ES-I3 (cell line): ENCODE measurements around the gene FAM171A1.
A peak's percentile ranks its signal among the peaks of the same experiment; 100 is the strongest.
"Not testable (repeated sequence)": the region's sequence is repeated elsewhere in the genome, so short reads cannot be mapped to it uniquely, and the experiment has no call there.

Source experiments
- H3K36me3 ChIP-seq: 2 replicates; pipeline ENCODE4 v1.6.1; 2013; ENCODE audit warnings: mild to moderate bottlenecking, low read length, control low read depth, moderate library complexity; ENCODE audit not compliant: insufficient read depth
- H3K4me1 ChIP-seq: 2 replicates; pipeline ENCODE4 v1.6.1; 2013; ENCODE audit warnings: mild to moderate bottlenecking, control low read depth, low read length; ENCODE audit not compliant: insufficient read depth
- H3K9ac ChIP-seq: 2 replicates; pipeline ENCODE4 v1.6.1; 2013; ENCODE audit warnings: low read depth, mild to moderate bottlenecking, low read length, moderate library complexity
- H3K9me3 ChIP-seq: 2 replicates; pipeline ENCODE4 v1.6.1; 2013; ENCODE audit warnings: mild to moderate bottlenecking, low read length, moderate library complexity; ENCODE audit not compliant: control insufficient read depth, insufficient read depth

The FAM171A1 gene

GRCh38 chr10:15388172-15388571, 17.1 kb upstream of the FAM171A1 start:
- not testable (repeated sequence) for H3K9ac ChIP-seq, H3K9me3 ChIP-seq, H3K36me3 ChIP-seq, H3K4me1 ChIP-seq

DNA sequence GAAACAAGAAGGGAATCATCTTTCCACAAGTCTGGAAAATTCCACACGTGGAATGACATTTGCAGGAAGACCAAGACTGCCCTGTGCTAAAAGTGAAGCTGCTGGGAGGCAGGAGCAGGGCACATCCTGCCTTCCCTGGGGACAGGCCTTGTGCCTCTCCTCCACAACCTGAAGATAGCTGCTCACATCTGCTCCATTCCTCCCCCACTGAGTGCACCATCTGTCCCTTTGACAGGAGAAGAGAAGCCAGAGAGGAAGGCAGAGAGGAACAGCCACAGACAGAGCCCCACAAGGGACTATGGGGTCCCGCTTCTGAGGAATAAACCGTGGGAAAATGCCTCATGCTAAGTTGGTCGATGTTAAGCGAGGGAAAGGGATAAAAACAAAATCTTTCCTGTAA, 15.9 kb upstream of the FAM171A1 start:
- Histone ChIP-seq H3K36me3 (no peaks in the 10 kb centered on the region), H3K4me1 (no peaks in the 10 kb centered on the region), H3K9ac (no peak overlapping the region), H3K9me3 (no peaks in the 10 kb centered on the region)

DNA sequence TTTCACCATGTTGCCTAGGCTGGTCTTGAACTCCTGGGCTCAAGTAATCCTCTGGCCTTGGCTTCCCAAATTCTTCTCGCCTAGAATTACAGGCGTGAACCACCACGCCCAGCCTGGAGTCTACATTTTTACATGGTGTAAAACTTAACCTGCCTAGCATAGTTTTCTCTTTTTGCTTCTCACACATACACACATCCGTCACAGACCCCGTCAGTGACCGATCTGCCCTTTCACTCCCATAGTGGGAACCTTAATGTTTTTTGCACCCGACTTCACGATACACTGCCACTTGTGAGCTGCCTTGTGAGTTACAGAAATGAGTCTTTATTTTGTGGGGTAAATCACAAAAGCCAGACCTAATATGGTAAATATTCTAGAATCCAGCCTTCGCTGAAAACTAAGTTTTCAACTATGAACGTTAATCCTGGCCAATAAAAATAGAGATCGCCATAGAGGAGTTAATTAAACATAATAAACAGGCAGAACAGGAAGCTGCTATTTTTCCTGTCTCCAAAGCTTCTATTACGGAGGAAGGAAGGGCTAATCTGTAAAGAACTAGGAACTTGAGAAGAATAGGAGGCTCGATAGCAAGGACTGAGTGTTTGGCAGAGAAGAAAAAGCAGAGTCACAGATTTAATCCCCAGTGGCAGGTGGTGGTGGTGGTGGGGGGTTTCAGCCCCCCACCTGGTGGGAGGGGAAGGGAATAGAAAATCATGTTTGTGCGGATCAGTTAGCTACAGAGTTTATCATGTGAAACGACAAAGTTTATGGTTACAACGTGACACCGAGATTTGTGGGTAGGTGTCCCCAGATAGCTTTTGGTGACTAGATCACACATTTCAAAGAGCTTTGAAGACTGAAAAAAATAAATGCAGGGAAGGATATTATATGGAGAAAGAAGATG, 14.7 kb upstream of the FAM171A1 start:
- Histone ChIP-seq H3K4me1 (no peaks in the 10 kb centered on the region), H3K9me3 (no peaks in the 10 kb centered on the region), H3K9ac (no peak overlapping the region), H3K36me3 (no peaks in the 10 kb centered on the region)

GRCh38 chr10:15381420-15381819, 10.3 kb upstream of the FAM171A1 start:
- Histone ChIP-seq H3K4me1 (peaks cover 6% of the 10 kb centered on the region; the same call in 1 of the 2 replicates), H3K9ac (no peak overlapping the region), H3K9me3 (no peaks in the 10 kb centered on the region), H3K36me3 (no peaks in the 10 kb centered on the region)

GRCh38 chr10:15379078-15379477, 8.0 kb upstream of the FAM171A1 start:
- no peak overlapping the region for H3K9ac ChIP-seq
- H3K4me1 ChIP-seq = peaks cover 13% of the 10 kb centered on the region; the same call in 1 of the 2 replicates
- H3K36me3 ChIP-seq = no peaks in the 10 kb centered on the region
- H3K9me3 ChIP-seq = no peaks in the 10 kb centered on the region

DNA sequence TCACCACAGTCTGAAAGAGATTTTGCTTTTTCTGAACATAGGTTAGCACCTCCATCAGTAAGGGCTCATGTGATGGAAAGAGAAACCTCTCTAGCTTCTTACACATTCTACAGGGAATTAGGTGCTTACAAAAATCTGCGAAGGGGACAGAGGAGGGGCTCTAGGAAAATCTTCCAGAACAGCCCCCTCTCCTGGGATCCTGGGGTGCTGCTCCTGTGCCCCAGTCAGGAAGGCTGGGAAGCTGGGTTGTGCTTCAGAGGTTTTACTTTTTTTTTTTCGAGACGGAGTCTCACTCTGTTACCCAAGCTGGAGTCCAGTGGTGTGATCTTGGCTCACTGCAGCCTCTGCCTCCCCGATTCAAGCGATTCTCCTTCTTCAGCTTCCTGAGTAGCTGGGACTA, 7.5 kb upstream of the FAM171A1 start:
- Histone ChIP-seq H3K4me1 (peaks cover 14% of the 10 kb centered on the region), H3K36me3 (no peaks in the 10 kb centered on the region), H3K9ac (no peak overlapping the region), H3K9me3 (no peaks in the 10 kb centered on the region)

DNA sequence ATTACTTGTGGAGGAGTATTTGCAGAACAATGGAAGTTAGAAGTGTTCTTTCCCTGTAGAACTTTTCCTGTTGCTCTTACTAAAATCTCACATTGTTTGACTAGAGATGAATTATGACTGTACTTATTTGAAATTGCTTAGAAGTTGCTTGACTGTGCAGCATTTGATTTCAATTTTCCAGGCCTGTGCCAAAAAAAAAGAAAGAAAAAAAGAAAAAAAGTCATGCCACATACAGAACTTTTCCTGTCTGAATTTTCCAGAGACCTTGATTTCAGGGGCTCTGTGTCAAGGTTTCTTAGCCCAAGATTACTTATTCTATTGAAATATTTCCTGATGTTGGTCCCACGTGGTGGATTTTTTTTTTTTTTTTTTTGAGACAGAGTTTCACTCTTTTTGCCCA, 3.5 kb upstream of the FAM171A1 start:
- H3K9ac ChIP-seq = no peak overlapping the region
- no peaks in the 10 kb centered on the region for H3K9me3 ChIP-seq

DNA sequence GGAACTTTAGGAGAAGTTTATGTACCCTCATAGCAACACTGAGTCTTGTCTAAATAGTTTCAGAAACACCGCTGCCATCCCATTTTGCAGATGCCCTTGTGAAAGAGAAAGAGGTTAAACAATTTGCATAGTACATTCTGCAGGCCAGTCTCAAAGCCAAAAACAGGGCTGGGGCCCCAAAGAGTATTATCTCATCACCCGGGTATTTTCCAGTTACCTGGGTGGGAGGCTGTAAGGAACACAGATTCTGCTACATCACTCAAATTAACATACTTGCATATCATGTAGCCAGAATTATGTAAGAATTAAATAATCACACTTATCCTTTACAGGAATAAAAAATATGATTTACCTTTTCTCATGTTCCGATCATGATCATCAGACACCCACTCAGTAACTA, 3.1 kb upstream of the FAM171A1 start:
- Histone ChIP-seq H3K36me3 (no peaks in the 10 kb centered on the region), H3K4me1 (peaks cover 14% of the 10 kb centered on the region), H3K9me3 (no peaks in the 10 kb centered on the region), H3K9ac (no peak overlapping the region)

More for the DNA sequence above, 3.5 kb upstream of the FAM171A1 start:
- H3K4me1 ChIP-seq = peaks cover 14% of the 10 kb centered on the region
- no peaks in the 10 kb centered on the region for H3K36me3 ChIP-seq

- peaks cover 10% of the 10 kb centered on the region for H3K4me1 ChIP-seq
- H3K36me3 ChIP-seq = no peaks in the 10 kb centered on the region
- H3K9me3 ChIP-seq = no peaks in the 10 kb centered on the region
- no peak overlapping the region for H3K9ac ChIP-seq
Measured at GRCh38 chr10:15373199-15373598, 2.1 kb upstream of the FAM171A1 start.

DNA sequence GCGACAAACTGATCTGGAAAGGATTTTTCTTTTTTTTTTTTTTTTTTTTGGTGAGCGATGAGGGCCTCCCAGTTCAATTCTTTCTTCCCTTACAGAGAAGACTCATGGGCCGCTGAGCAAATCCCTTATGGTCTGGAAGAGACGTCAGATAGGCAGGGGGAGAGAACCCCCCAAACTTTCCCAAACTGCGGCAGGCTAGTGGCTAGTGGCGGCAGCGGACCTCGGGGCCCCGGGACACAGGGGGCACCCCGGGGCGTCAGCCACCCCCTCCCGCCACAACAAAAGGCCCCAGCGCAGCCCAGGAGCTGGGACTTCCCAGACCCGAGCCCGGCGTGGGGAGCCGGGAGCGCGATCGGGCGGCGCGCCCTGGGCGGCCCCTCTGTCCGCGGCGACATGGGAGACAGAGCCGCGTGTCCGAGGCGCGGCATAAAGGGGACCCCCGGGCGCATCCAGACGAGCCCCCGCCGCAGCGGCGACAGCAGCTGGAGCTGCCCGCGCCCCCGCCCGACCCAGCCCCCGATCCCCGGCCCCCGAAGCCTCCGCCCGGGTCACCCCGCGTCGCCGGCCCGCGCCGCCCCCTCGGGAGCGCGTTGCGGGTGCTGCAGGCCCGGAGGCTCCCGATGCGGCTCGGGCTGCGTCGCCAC, 755 bp downstream of the FAM171A1 start:
- Histone ChIP-seq H3K4me1 (peaks cover 10% of the 10 kb centered on the region), H3K36me3 (no peaks in the 10 kb centered on the region), H3K9me3 (no peaks in the 10 kb centered on the region), H3K9ac (peak overlapping the region; percentile 73)

GRCh38 chr10:15369256-15370211, 1.6 kb downstream of the FAM171A1 start:
- Histone ChIP-seq H3K4me1 (peaks cover 8% of the 10 kb centered on the region), H3K9ac (peak overlapping the region; percentile 73), H3K36me3 (no peaks in the 10 kb centered on the region)

DNA sequence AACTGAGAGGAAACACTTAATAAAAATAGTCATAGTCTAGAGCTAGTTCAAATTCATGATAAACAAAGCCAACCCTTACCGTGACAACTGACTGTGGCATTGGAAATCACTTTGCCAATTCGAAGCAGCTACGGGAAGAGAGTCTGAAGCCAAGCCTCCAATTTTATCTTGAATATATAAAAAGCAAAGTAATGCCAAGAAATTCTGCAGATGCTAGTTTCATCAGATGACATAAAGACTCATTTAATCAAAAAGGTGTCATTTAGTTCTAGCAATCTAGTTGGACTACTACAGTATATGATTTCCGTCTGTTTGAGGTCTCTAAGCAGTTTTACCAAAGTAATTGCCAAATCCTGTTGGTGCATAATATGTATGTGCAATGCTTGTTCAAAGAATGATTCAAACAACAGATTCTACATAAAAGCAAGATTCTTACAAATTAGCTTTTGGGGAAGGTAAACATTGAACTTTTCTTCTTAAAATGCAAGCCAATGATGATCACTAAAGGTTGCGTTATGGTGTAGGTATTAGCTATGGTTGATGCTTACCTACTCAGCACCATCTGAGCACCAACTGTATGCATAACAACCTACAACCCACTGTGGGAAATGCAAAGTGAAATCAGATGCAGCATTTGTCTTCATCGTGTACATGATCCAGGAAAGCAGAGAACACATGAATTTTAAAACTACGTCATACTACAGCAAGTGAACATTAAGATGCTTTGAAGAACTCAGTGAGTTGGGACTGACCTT, 2.8 kb downstream of the FAM171A1 start:
- no peaks in the 10 kb centered on the region for H3K36me3 ChIP-seq
- peaks cover 6% of the 10 kb centered on the region; the same call in 1 of the 2 replicates for H3K4me1 ChIP-seq
- no peaks in the 10 kb centered on the region for H3K9me3 ChIP-seq
- H3K9ac ChIP-seq = no peak overlapping the region

More at GRCh38 chr10:15369256-15370211, 1.6 kb downstream of the FAM171A1 start:
- H3K9me3 ChIP-seq = no peaks in the 10 kb centered on the region

- Histone ChIP-seq H3K4me1 (peaks cover 13% of the 10 kb centered on the region), H3K9ac (no peak overlapping the region), H3K9me3 (no peaks in the 10 kb centered on the region), H3K36me3 (no peaks in the 10 kb centered on the region)
Measured at GRCh38 chr10:15367296-15368085, 3.6 kb downstream of the FAM171A1 start.
